Fibroblast of lung (primary cell): ENCODE measurements around the gene IGF2R. TPM values are rescaled to one million over a fixed set of nuclear protein-coding genes. Genes with fewer than 3 reads are reported as not detected.

Source experiments
- DNase-seq, 2 donors: peaks; one replicate each; pipeline versions ENCODE4 v3.0.0 to v3.0.0-alpha.2; 2010; ENCODE audit warnings: low read depth in 2 of 2
- H2AFZ ChIP-seq: 2 replicates; pipeline ENCODE4 v1.5.1; 2012; ENCODE audit warnings: low read length, control low read depth, inconsistent platforms
- H3K27ac ChIP-seq: 2 replicates; pipeline ENCODE4 v1.5.1; 2011; ENCODE audit warnings: low read length, control low read depth; ENCODE audit not compliant: insufficient read depth
- H3K27me3 ChIP-seq: 2 replicates; pipeline ENCODE4 v1.5.1; 2011; ENCODE audit warnings: mild to moderate bottlenecking, low read length; ENCODE audit not compliant: control insufficient read depth, insufficient read depth
- H3K36me3 ChIP-seq: 2 replicates; pipeline ENCODE4 v1.5.1; 2011; ENCODE audit warnings: low read length; ENCODE audit not compliant: control insufficient read depth, insufficient read depth
- H3K4me1 ChIP-seq: 2 replicates; pipeline ENCODE4 v1.5.1; 2011; ENCODE audit warnings: low read length; ENCODE audit not compliant: control insufficient read depth, insufficient read depth; ENCODE audit errors: extremely low read depth
- H3K4me2 ChIP-seq: 2 replicates; pipeline ENCODE4 v1.5.1; 2011; ENCODE audit warnings: low read length, control low read depth; ENCODE audit not compliant: insufficient read depth; ENCODE audit errors: extremely low read depth
- H3K4me3 ChIP-seq, 4 experiments: fragments of 200-600 bp in 1 of 4; sonication (generic) in 1 of 4; replicated peaks in 1 of 4; 2 replicates each; pipeline ENCODE4 v1.5.1; 2011 to 2016; ENCODE audit warnings: low read length in 4 of 4, low read depth in 3 of 4, mild to moderate bottlenecking in 3 of 4, control low read depth in 2 of 4, inconsistent platforms in 1 of 4, mixed read lengths in 1 of 4; ENCODE audit not compliant: insufficient read depth in 1 of 4; ENCODE audit errors: control extremely low read depth in 1 of 4
- H3K79me2 ChIP-seq: 2 replicates; pipeline ENCODE4 v1.5.1; 2012; ENCODE audit warnings: mild to moderate bottlenecking, low read length, inconsistent platforms; ENCODE audit not compliant: control insufficient read depth, insufficient read depth
- H3K9ac ChIP-seq: 2 replicates; pipeline ENCODE4 v1.5.1; 2011; ENCODE audit warnings: mild to moderate bottlenecking, low read length, control low read depth; ENCODE audit not compliant: insufficient read depth
- H3K9me3 ChIP-seq: 2 replicates; pipeline ENCODE4 v1.5.1; 2012; ENCODE audit warnings: low read depth, low read length; ENCODE audit not compliant: control insufficient read depth, insufficient read depth
- H4K20me1 ChIP-seq: 2 replicates; pipeline ENCODE4 v1.5.1; 2011; ENCODE audit warnings: low read length; ENCODE audit not compliant: control insufficient read depth, insufficient read depth; ENCODE audit errors: extremely low read depth
- EZH2 ChIP-seq: IDR thresholded peaks from 2 replicates; pipeline ENCODE4 v1.5.1; 2012; ENCODE audit warnings: low read length, control low read depth, mild to moderate bottlenecking; ENCODE audit errors: missing control alignments
- polyA plus RNA-seq, 2 donors: library from polyadenylated mRNA; depleted of rRNA in 1 of 2; stranded (reverse) in 1 of 2; unstranded in 1 of 2; fragments of >200 nt; gene quantifications; 2 replicates each; pipeline ENCODE4 v1.2.1, GENCODE V29; 2011 to 2012; ENCODE audit warnings: missing spikeins in 1 of 2
- total RNA-seq: library from RNA; depleted of rRNA; stranded (reverse); fragments of >200 nt; gene quantifications from 2 replicates; pipeline ENCODE4 v1.2.1, GENCODE V29; 2014
- TF ChIP-seq, protein P1 (sequence below), 2 donors: IDR thresholded peaks in 1 of 2; conservative IDR thresholded peaks in 1 of 2; 1 replicate in 1 of 2; 2 replicates in 1 of 2; pipeline ENCODE4 v1.5.1; 2011 to 2012; ENCODE audit warnings: low read length in 2 of 2, control low read depth in 1 of 2, inconsistent platforms in 1 of 2, low read depth in 1 of 2, mild to moderate bottlenecking in 1 of 2

IGF2R gene
- total and polyA plus RNA-seq, 2 donors (not counting 1 experiment from before 2014, with no cell fraction given): 37.6 to 300 TPM

DNA sequence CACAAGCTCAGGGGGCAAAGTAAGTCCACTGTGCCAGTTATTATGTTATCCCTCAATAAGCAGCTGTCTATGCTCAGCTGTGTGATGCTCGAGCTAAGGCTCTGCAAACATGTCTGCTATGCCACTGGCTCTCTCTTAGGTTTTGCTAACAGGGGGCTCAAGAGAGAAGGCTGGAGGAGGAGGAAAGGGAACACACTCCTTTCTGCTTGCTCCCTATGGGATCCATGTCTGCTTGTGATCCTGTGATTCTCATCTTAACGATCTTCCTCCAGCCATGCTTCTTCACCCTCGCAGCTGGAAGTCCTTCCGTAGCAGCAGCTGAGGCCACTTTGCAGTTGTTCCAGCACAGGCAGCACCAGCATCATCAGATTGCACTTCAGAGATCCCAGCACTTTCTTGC lies 37.0 kb upstream of the IGF2R start:
- TF ChIP-seq, protein P1, sequence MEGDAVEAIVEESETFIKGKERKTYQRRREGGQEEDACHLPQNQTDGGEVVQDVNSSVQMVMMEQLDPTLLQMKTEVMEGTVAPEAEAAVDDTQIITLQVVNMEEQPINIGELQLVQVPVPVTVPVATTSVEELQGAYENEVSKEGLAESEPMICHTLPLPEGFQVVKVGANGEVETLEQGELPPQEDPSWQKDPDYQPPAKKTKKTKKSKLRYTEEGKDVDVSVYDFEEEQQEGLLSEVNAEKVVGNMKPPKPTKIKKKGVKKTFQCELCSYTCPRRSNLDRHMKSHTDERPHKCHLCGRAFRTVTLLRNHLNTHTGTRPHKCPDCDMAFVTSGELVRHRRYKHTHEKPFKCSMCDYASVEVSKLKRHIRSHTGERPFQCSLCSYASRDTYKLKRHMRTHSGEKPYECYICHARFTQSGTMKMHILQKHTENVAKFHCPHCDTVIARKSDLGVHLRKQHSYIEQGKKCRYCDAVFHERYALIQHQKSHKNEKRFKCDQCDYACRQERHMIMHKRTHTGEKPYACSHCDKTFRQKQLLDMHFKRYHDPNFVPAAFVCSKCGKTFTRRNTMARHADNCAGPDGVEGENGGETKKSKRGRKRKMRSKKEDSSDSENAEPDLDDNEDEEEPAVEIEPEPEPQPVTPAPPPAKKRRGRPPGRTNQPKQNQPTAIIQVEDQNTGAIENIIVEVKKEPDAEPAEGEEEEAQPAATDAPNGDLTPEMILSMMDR (conservative IDR thresholded peaks at IDR 0.05 in 1 of 2, IDR thresholded peaks at IDR 0.05 in 1 of 2; ENCODE audit: low read depth in 1 of 2, low read length in 2 of 2): no peak
- no peak for TF ChIP-seq EZH2
- Histone ChIP-seq H3K79me2 (no peaks in the 10 kb centered on the region), H3K4me2 (no peak overlapping the region), H3K4me1 (peaks cover 4% of the 10 kb centered on the region), H3K4me3 (no peak overlapping the region), H3K9me3 (no peaks in the 10 kb centered on the region), H4K20me1 (no peaks in the 10 kb centered on the region), H2AFZ (peak overlapping the region; percentile 19), H3K9ac (no peak overlapping the region), H3K36me3 (no peaks in the 10 kb centered on the region), H3K27me3 (no peaks in the 10 kb centered on the region), H3K27ac (no peak overlapping the region)
- no peak for DNase-seq

DNA sequence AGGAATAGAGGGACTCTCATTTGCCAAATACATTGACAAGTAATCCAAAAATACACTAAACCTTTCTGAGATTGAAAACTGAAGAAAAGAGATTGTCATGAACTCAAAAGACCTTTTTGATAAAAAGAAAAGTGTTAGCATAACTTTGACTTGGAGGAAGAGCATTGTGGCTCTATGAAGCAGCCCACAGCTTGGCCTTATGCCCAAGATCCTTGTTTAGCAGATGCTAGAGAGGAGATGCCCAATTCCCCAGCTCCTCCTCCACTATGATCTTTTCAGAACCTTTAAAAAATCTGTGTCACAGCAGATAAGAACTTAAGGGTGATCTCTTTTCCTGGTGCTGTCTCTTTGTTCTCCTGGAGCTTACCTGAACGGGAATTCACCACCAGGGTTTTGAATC lies 35.8 kb upstream of the IGF2R start:
- H3K9me3 ChIP-seq: no peaks in the 10 kb centered on the region
- peaks cover 4% of the 10 kb centered on the region for H3K4me1 ChIP-seq
- H3K4me3 ChIP-seq: no peak overlapping the region
- H3K36me3 ChIP-seq: no peaks in the 10 kb centered on the region
- no peak for DNase-seq
- TF ChIP-seq, protein P1 (conservative IDR thresholded peaks at IDR 0.05 in 1 of 2, IDR thresholded peaks at IDR 0.05 in 1 of 2; ENCODE audit: low read depth in 1 of 2, low read length in 2 of 2): no peak
- no peaks in the 10 kb centered on the region for H4K20me1 ChIP-seq
- no peak overlapping the region for H3K4me2 ChIP-seq
- no peaks in the 10 kb centered on the region for H3K79me2 ChIP-seq
- no peak overlapping the region for H3K27ac ChIP-seq
- H3K27me3 ChIP-seq: no peaks in the 10 kb centered on the region
- H3K9ac ChIP-seq: no peak overlapping the region
- no peak overlapping the region for H2AFZ ChIP-seq

DNA sequence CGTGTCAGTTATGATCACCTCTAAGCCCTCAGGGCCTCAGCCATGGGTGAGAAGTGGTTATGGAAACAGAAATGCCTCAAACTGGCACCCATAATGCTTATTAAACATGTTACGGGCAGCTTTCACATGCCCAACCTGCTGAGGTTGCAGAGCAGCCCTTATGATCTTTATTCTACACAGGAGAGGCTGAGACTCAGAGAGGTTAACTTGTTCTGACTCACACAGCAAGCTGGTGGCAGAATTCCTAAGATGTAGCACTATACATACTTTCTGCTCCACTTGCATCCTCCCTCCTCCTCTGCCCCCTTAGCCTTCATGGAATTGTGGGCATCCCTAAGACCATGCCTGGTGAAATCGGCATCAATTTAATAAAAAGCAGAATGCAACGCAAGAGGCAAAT lies 34.7 kb upstream of the IGF2R start:
- Histone ChIP-seq H3K79me2 (no peaks in the 10 kb centered on the region), H3K4me3 (no peak overlapping the region), H3K36me3 (no peaks in the 10 kb centered on the region), H3K4me2 (no peak overlapping the region), H3K9me3 (no peaks in the 10 kb centered on the region), H2AFZ (no peak overlapping the region), H3K27me3 (no peaks in the 10 kb centered on the region), H4K20me1 (no peaks in the 10 kb centered on the region), H3K4me1 (peaks cover 4% of the 10 kb centered on the region), H3K27ac (no peak overlapping the region), H3K9ac (no peak overlapping the region)
- peak in 1 of 2 donors; percentile 54 for DNase-seq
- TF ChIP-seq, protein P1 (conservative IDR thresholded peaks at IDR 0.05 in 1 of 2, IDR thresholded peaks at IDR 0.05 in 1 of 2; ENCODE audit: low read depth in 1 of 2, low read length in 2 of 2): no peak
- no peak for TF ChIP-seq EZH2
